T follicular helper cell (primary cell): ENCODE results near the gene TEX47.

Experiments used
- DNase-seq: peaks from one replicate; pipeline ENCODE4 v3.0.0-alpha.2; 2020; ENCODE audit warnings: low read depth

Gene TEX47

DNA sequence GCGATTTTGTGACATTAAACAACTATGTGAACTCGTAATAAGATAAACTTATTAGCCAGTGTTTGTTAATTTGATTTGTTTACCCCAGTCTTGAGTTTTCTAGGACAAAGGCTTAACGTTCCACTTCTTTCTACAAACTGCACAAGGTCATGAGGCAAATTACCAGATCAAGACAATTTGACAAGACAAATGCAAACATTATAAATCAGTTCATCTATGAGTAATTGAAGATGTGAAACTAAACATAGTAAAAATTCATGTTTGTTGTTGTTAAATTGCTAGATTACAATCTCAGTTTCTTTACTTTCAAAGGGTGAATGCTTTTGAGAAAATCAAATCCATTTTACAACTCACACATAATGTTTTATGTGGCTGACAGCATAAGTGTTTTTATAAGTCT is 49.4 kb downstream of the TEX47 start:
- no peak for DNase-seq
